ENCODE results near the gene ZNRF3. TPM values are rescaled to one million over a fixed set of nuclear protein-coding genes. Genes with fewer than 3 reads are reported as not detected.

The ZNRF3 gene
- polyA plus RNA-seq, 1 of the 3 experiments (the other 2 are of a cell fraction): 4.2 TPM

- Histone ChIP-seq H4K20me1 (ENCODE audit: insufficient read depth) (no peaks in the 10 kb centered on the region), H3F3A (replicated peaks; ENCODE audit: insufficient read depth) (peaks cover 29% of the 10 kb centered on the region), H3K4me3 (ENCODE audit: low read depth in 2 of 2, low read length in 1 of 2) (no peak overlapping the region), H3K4me1 (ENCODE audit: control insufficient read depth in 1 of 2, insufficient read depth in 2 of 2, low read depth in 1 of 2, low read length in 1 of 2) (peaks cover 2 to 28% of the 10 kb centered on the region in 2 experiments; a peak in 3 of 4 replicates), H3K27me3 (ENCODE audit: insufficient read depth) (no peaks in the 10 kb centered on the region), H3K4me2 (peak overlapping the region; percentile 47), H3K27ac (ENCODE audit: low read depth in 2 of 2, low read length in 1 of 2) (peak overlapping the region in 1 of 2 experiments; percentile 80; a peak in 2 of 4 replicates), H3K9me2 (no peaks in the 10 kb centered on the region), H2AFZ (ENCODE audit: low read depth) (no peak overlapping the region), H3K9ac (peak overlapping the region; percentile 46; the same call in 1 of the 2 replicates), H3K36me3 (replicated peaks in 1 of 2; ENCODE audit: control insufficient read depth in 1 of 2, insufficient read depth in 2 of 2, low read length in 1 of 2) (peaks cover 2 to 4% of the 10 kb centered on the region in 2 experiments), H3K9me3 (no peaks in the 10 kb centered on the region), H3K79me2 (ENCODE audit: insufficient read depth) (0 out of 2 replicates have a peak, but pooled peaks cover 3% of the 10 kb centered on the region)
- ChIA-PET POLR2A (no interaction called here), CTCF (interaction anchor here (0.9 to 6.5 kb wide), 32 partner anchors 12 to 441 kb away, joined by 3 to 100 read pairs (median 7); partner anchors contain the start of genes C22orf31 and ZNRF3)
- TF ChIP-seq, protein P1, sequence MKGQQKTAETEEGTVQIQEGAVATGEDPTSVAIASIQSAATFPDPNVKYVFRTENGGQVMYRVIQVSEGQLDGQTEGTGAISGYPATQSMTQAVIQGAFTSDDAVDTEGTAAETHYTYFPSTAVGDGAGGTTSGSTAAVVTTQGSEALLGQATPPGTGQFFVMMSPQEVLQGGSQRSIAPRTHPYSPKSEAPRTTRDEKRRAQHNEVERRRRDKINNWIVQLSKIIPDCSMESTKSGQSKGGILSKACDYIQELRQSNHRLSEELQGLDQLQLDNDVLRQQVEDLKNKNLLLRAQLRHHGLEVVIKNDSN (IDR thresholded peaks at IDR 0.05; ENCODE audit: borderline replicate concordance, low read depth): no peak
- TF ChIP-seq RFX5 (IDR thresholded peaks at IDR 0.05; ENCODE audit: low read length) (no peak), CTCF (IDR thresholded peaks at IDR 0.05) (no peak), JUND (IDR thresholded peaks at IDR 0.05) (peak; percentile 57), GATA2 (CRISPR knock-in tag; IDR thresholded peaks at IDR 0.05) (no peak), FOSL2 (IDR thresholded peaks at IDR 0.05; ENCODE audit: borderline replicate concordance, low read depth) (peak; percentile 50; the same call in 1 of the 2 replicates), NFIC (IDR thresholded peaks at IDR 0.05; ENCODE audit: borderline replicate concordance) (peak; percentile 78), CHD2 (IDR thresholded peaks at IDR 0.05; ENCODE audit: low read length, partially characterized antibody) (no peak), YY1 (IDR thresholded peaks at IDR 0.05; ENCODE audit: low read depth) (no peak), EP300 (IDR thresholded peaks at IDR 0.05; ENCODE audit: borderline replicate concordance in 1 of 2, low read depth in 1 of 2, low read length in 1 of 2) (0 out of 4 replicates have a peak, but pooled peaks of 1 of the 2 experiments have one; percentile 32), IRF3 (IDR thresholded peaks at IDR 0.05; ENCODE audit: low read depth, low read length) (no peak), FOXM1 (IDR thresholded peaks at IDR 0.05; ENCODE audit: low read depth) (no peak), MAX (IDR thresholded peaks at IDR 0.05; ENCODE audit: low read depth) (no peak), SIN3A (IDR thresholded peaks at IDR 0.05; ENCODE audit: borderline replicate concordance, low read depth, low read length) (no peak), TCF12 (IDR thresholded peaks at IDR 0.05) (peak; percentile 54), NRF1 (IDR thresholded peaks at IDR 0.05; ENCODE audit: low read depth, low read length) (no peak), PBX3 (IDR thresholded peaks at IDR 0.05) (peak; percentile 61), RXRA (IDR thresholded peaks at IDR 0.05; ENCODE audit: borderline replicate concordance, low read depth) (no peak), GABPA (IDR thresholded peaks at IDR 0.05; ENCODE audit: low read depth) (no peak)
- TF ChIP-seq, protein P2, sequence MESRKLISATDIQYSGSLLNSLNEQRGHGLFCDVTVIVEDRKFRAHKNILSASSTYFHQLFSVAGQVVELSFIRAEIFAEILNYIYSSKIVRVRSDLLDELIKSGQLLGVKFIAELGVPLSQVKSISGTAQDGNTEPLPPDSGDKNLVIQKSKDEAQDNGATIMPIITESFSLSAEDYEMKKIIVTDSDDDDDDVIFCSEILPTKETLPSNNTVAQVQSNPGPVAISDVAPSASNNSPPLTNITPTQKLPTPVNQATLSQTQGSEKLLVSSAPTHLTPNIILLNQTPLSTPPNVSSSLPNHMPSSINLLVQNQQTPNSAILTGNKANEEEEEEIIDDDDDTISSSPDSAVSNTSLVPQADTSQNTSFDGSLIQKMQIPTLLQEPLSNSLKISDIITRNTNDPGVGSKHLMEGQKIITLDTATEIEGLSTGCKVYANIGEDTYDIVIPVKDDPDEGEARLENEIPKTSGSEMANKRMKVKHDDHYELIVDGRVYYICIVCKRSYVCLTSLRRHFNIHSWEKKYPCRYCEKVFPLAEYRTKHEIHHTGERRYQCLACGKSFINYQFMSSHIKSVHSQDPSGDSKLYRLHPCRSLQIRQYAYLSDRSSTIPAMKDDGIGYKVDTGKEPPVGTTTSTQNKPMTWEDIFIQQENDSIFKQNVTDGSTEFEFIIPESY (IDR thresholded peaks at IDR 0.05; ENCODE audit: borderline replicate concordance, low read depth): no peak
- 40% methylated on average over 2 of the region's 2 CpGs for WGBS (ENCODE audit: low lambda C conversion rate)
- no peak for DNase-seq
Observed at GRCh38 chr22:29041408-29041807, 158.0 kb downstream of the ZNRF3 start.

Measured in SK-N-SH (cell line).